Measurements from ENCODE around the gene LOXL1. TPM values are rescaled to one million over a fixed set of nuclear protein-coding genes. Genes with fewer than 3 reads are reported as not detected.

Gene LOXL1
- total RNA-seq, 1 experiment from 2014 or later: 53.2 TPM

DNA sequence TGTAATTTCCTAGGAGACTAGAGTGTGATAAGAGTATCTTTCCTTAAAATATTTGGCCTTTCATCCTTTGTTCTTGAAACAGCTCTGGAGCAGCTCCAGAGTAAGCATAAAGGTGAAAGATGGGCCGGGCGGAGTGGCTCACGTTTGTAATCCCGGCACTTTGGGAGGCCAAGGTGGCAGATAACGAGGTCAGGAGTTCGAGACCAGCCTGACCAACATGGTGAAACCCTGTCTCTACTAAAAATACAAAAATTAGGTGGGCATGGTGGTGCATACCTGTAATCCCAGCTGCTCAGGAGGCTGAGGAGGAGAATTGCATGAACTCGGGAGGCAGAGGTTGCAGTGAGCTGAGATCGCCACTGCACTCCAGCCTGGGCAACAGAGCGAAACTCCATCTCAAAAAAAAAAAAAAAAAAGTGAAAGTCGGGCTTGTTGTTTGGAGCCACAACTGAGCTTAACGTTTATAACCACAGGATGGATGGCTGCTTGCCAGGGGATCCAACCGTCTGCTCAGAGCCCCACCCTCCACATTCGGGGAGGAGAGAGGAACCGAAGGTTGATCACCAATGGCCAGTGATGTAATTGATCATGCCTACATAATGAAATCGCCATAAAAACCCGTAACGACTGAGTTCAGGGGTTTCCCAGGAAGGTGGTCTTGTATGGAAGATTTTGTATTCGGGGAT, 49.3 kb downstream of the LOXL1 start:
- DNase-seq (ENCODE audit: low spot score): peak; percentile 56

DNA sequence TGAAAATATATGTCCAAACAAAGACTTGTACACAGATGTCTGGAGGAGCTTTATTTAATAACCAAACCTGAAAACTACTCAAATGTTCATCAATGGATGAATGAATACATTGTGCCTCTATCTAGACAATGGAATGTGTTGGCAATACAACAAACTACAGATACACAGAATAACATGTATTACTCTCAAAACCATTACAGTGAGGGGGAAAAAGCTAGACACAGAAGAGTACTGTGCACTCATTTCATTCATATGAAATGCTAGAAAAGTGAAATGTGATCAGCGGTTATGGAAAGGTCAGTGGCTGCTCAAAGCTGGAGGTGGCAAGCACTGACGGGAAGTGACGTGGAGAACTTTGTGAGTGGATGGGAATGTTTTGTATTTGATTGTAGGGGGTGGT, 52.6 kb downstream of the LOXL1 start:
- no peak for DNase-seq (ENCODE audit: low spot score)

- no peak for DNase-seq (ENCODE audit: low spot score)
These were observed 53.4 kb downstream of the LOXL1 start for GRCh38 chr15:73979636-73980035.

- no peak for DNase-seq (ENCODE audit: low spot score)
These were observed 55.5 kb downstream of the LOXL1 start for GRCh38 chr15:73981761-73982221.

GRCh38 chr15:73982222-73982962, 56.1 kb downstream of the LOXL1 start:
- DNase-seq (ENCODE audit: low spot score): peak; percentile 81

DNA sequence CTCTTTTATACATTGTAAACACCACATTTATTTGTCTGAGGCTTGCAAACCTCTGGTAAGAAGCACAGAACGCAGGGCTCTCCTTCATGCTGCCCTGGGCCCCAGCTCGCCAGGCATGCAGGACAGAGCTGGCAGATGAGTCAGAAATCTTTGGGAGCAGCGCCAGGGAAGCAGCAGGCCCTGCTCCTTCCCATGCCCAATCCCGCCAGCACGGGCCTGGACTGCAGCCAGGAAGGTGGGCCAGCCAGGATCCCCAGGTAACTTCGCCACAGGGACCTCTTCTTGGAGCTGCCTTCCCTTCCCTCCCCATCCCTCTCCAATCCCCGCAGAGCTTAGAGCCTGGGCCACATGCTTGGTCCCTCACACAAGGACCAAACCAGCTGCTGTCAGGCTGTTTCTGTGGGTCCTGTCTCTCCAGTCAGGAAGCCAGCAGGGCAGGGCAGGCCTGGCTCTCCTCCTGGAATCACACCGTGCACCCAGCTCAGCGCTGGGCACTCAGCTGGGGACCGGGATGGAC, 57.0 kb downstream of the LOXL1 start:
- peak; percentile 75 for DNase-seq (ENCODE audit: low spot score)

DNA sequence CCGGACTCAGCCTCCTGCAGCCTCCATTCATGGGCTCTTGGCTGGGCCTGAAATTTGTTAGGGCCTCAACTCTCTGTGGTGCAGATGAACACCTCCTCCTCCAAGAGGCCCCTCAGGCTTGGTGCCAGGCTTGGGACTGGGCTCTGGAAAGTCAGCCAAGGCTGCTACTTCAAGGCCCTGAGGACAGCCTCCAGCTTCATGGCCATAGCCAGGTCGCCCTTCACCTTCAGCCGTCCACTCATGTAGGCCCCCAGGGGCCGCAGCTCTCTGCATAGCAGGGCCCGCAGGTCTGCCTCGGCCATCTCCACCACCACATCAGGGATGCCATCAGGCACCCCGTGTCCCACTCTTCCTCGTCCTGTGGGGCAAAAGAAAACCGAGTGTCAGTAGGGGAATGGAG, 57.5 kb downstream of the LOXL1 start:
- DNase-seq (ENCODE audit: low spot score): no peak

DNA sequence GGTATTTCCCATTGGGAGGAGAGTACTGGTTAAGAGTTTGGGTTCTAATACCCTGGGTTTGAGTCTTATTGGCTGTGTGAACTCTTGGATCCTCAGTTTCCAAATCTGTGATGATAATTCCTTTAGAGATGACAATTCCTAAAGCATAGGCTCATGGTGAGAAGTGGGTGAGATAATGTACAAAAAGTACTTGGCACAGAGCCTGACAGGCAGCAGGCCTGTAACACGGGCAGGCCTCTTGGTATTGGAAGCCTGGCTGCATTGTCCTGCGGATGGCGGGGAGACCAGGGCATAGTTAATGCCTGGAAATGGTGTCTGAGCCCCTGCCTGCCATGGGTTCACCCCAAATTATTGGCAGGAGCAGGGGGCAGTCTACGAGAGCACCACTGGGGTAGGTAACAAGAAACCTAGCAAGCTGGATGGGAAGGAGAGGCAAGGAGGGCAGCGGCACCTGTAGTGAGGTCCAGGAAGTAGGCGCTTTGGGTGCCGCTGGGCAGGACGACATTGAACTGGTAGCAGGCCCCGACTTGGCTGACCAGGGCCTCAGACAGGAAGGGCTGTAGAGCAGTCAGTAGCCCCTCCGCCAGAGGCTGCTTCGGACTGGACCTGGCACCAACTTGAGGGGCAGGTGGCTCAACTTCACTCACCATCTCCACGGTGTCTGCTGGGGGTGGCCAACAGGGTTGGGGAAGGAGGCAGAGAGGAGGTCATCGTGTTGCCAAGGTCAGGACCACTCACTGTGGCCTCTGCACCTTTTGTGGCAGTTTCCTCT, 58.1 kb downstream of the LOXL1 start:
- DNase-seq (ENCODE audit: low spot score): no peak

DNA sequence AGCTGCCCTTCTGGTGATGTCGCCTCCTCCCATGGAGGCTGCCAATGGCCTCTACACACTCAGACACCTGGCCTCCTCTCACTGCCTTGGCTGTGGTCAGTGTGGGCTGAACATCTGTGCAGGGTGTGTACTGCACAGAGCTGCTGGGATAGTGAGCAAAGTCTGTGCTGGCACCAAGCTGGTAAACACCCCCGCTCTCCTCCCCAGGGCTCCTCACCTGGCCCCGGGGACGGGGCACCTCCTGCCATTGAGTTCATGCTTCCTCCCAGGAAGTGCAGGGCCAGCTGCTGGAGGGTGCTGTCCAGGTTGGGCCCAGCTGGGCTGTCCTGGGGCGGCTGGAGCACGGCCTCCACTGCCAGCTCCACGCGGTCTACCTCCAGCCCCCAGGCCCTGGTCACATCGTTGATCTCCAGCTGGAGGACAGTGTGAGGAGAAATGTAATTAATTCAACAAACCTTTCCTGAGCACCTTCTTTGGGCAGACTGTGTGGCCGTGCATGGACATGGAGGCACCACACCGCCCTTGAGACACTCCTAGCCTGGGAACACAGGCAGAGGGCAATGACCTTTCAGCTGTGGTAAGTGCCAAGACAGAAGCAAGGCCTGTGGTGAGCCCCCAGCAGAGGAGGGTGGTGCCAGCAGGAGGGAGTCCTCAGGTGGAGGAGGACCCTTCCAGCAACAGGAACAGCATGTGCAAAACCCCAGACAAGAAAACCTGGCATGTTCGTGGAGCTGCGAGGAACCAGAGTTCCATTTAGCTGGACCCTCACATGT, 59.0 kb downstream of the LOXL1 start:
- DNase-seq (ENCODE audit: low spot score): peak; percentile 64

GRCh38 chr15:73986055-73986775, 60.0 kb downstream of the LOXL1 start:
- no peak for DNase-seq (ENCODE audit: low spot score)

DNA sequence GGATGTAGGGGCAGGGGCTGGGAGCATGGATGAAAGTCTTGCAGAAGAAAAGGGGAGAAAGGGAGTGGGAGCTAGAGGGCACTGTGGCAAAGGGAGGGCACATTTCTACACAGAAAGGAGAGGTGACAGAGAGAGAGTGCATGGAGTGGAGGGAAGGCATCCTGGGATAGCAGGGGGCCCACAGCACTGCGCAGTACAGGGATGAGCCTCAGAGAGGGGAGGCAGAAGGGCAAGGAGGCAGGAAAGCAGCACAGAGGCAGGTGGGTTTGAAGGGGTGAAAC, 60.5 kb downstream of the LOXL1 start:
- DNase-seq (ENCODE audit: low spot score): no peak

DNA sequence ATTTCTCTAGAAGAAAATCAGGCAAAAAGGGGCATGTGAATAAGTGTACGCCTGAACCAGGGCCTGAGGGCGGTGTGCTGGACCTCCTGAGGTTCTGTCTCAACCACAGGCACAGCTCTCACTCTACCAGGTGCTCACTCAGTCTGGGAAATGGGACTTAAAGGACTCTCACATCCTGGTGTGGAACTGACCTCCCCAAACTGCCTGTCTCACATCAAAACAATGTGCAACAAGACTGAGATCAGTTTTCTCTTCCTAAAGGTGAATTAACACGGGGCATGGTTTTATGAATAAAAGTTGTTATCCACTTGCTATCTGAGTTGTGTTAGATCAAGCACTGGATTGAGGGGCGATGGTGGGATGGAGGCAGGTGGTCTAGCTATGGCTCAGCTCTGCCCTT, 61.0 kb downstream of the LOXL1 start:
- DNase-seq (ENCODE audit: low spot score): no peak

GRCh38 chr15:73987681-73988444, 61.6 kb downstream of the LOXL1 start:
- DNase-seq (ENCODE audit: low spot score): no peak

DNA sequence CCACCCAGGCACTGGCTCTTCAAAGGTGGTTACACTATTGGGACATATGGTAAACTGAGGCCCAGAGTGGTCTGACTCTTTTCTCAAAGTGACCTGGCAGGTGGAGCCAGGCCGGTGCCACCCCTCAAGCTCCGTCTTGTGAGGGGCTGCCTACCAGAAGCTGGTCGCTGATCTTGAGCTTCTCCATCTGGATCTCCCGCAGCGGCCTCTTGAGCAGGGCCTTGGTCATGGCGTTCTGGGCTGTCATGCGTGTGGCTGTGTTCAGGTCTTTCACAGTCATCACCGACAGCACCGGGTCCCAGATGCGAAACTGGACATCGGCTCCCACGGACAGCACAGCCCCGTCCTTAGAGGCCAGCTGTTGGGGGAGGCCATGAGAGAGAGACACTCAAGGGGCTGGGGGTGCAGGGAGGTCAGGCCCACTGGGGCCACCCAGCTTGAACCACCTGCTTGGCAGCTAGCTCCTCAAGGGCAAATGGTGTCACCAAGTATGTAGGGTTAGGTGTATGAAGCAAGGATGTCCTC, 62.2 kb downstream of the LOXL1 start:
- DNase-seq (ENCODE audit: low spot score): no peak

DNA sequence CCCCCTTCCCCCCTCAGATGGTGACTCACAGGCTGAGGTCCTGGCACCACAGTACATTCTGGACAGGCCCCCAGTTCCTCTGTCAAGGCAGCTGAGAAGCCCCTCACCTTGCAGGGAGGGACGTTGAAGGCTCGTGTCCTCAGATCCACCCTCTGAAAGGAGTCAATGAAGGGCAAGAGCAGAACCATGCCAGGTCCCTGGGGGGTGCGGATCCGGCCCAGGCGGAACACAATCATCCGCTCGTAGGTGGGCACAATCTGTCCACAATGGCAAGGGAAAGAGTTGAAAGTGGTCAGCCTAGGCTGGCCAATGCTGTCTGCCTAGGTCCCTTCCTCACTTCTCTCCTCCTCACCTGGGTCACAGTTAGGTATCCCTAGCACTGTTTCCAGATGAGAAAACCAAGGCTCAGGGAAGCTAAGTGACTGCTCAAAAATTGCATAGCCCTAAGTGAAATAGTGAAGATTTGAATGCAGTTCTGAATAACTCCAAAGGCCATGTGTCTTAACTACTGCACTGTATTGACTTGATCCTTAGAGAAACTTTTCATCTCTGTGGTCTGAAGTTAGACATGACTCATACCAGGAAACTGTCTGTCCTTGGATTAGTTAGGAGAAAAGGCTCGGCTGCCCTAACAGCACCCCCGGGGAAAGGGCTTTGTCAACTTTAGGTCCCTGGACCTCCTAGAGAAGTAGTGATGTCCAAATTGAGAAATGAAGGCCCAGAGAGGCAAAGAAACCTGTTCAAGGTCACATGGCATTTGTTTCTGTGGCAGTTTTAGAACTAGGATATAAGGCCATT, 62.9 kb downstream of the LOXL1 start:
- DNase-seq (ENCODE audit: low spot score): peak; percentile 65

DNA sequence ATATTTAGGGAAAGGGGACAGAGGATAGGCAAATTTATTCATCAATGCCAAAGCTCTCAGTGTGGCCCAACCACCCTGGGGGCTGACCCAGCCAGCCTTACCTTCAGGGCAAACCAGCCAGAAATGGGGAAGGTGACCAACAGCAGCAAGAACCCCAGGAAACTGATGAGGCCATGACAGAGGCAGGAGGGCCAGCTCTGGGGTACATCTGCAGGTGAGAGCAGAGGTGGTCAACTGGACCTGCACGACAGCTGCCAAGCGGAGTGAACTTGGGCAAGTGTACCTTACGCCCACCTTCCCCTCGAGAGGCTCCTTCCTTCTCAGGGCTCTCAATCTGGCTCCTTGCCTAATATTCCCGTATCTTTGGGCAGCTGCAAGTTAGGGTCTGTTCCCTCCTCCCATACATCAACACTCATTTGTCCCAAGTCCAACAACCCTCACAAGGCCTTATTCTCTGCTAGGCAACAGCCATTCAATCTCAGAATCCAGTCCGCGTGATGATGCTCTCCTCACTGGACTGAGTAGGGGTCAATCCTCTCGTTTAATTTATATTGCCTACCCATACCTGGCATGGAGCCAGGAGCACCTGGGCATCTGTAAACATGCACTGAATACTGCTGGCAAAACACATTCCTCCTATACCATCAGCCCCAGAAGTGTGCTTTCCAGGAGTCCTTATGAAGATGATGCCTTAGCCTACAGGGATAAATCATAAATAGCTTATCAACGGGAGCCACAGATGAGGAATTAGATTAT, 64.2 kb downstream of the LOXL1 start:
- DNase-seq (ENCODE audit: low spot score): no peak

- no peak for DNase-seq (ENCODE audit: low spot score)
These were observed 65.0 kb downstream of the LOXL1 start for GRCh38 chr15:73991260-73991659.

All from H4 (cell line).